Loucy (cell line): Measurements from ENCODE around the gene ILKAP.
"Not testable (repeated sequence)": the region's sequence is repeated elsewhere in the genome, so short reads cannot be mapped to it uniquely, and the experiment has no call there.

Experiments
- H2AFZ ChIP-seq: fragments of 200-600 bp; sonication (generic); 2 replicates; pipeline ENCODE4 v1.6.0; 2016; ENCODE audit warnings: antibody characterized with exemption, mild to moderate bottlenecking, low read length, moderate library complexity
- H3F3A ChIP-seq: fragments of 200-600 bp; 2 replicates; pipeline ENCODE4 v1.6.0; 2016; ENCODE audit warnings: antibody characterized with exemption, low read depth, mild to moderate bottlenecking
- H3K27me3 ChIP-seq: fragments of 200-600 bp; sonication (generic); 2 replicates; pipeline ENCODE4 v1.6.1; 2014; ENCODE audit warnings: low read length, mild to moderate bottlenecking; ENCODE audit not compliant: insufficient read depth, poor library complexity, severe bottlenecking
- H3K36me3 ChIP-seq: fragments of 200-600 bp; sonication (generic); 2 replicates; pipeline ENCODE4 v1.6.1; 2016; ENCODE audit warnings: low read length; ENCODE audit not compliant: insufficient read depth
- H3K4me1 ChIP-seq: fragments of 200-600 bp; sonication (generic); 2 replicates; pipeline ENCODE4 v1.5.1; 2014; ENCODE audit warnings: low read length, mild to moderate bottlenecking; ENCODE audit not compliant: insufficient read depth, poor library complexity, severe bottlenecking
- H3K4me2 ChIP-seq: fragments of 200-600 bp; sonication (generic); 2 replicates; pipeline ENCODE4 v1.6.0; 2014; ENCODE audit warnings: antibody characterized with exemption, low read length, low read depth, mild to moderate bottlenecking; ENCODE audit not compliant: poor library complexity, severe bottlenecking
- H3K4me3 ChIP-seq: fragments of 200-600 bp; sonication (generic); 2 replicates; pipeline ENCODE4 v1.5.1; 2014; ENCODE audit warnings: low read length, mild to moderate bottlenecking, mixed read lengths; ENCODE audit not compliant: poor library complexity, severe bottlenecking
- H3K79me2 ChIP-seq: fragments of 200-600 bp; sonication (generic); 2 replicates; pipeline ENCODE4 v1.6.1; 2014; ENCODE audit warnings: low read length; ENCODE audit not compliant: insufficient read depth
- H3K9ac ChIP-seq: fragments of 200-600 bp; sonication (generic); 2 replicates; pipeline ENCODE4 v1.6.0; 2014; ENCODE audit warnings: mild to moderate bottlenecking, low read depth, low read length, moderate library complexity; ENCODE audit not compliant: poor library complexity, severe bottlenecking
- H3K9me2 ChIP-seq: fragments of 200-600 bp; sonication (generic); replicated peaks from 2 replicates; pipeline ENCODE4 v1.6.1; 2016; ENCODE audit warnings: low read depth, low read length, mixed read lengths
- H3K9me3 ChIP-seq: fragments of 200-600 bp; sonication (generic); 2 replicates; pipeline ENCODE4 v1.6.1; 2014; ENCODE audit warnings: mild to moderate bottlenecking, antibody characterized with exemption, low read length, low read depth; ENCODE audit not compliant: insufficient read depth
- H4K20me1 ChIP-seq: fragments of 200-600 bp; sonication (generic); 2 replicates; pipeline ENCODE4 v1.6.0; 2014; ENCODE audit warnings: antibody characterized with exemption, low read length, mild to moderate bottlenecking; ENCODE audit not compliant: insufficient read depth, poor library complexity, severe bottlenecking
- CTCF ChIP-seq: fragments of 200-600 bp; sonication (generic); conservative IDR thresholded peaks from 2 replicates; pipeline ENCODE4 v1.5.1; 2014; ENCODE audit warnings: mild to moderate bottlenecking, antibody characterized with exemption, low read length
- EZH2phosphoT487 ChIP-seq: fragments of 200-600 bp; IDR thresholded peaks from 2 replicates; pipeline ENCODE4 v1.6.1; 2018; ENCODE audit warnings: antibody characterized with exemption, mild to moderate bottlenecking, moderate library complexity, borderline replicate concordance

The ILKAP gene

GRCh38 chr2:238172439-238172838, 31.1 kb downstream of the ILKAP start:
- Histone ChIP-seq H3K9me2 (no peaks in the 10 kb centered on the region), H4K20me1 (no peaks in the 10 kb centered on the region), H3F3A (peaks cover 9% of the 10 kb centered on the region), H3K4me3 (no peak overlapping the region), H3K36me3 (peaks cover 64% of the 10 kb centered on the region; the same call in 1 of the 2 replicates), H3K4me2 (no peak overlapping the region), H3K9me3 (no peaks in the 10 kb centered on the region), H2AFZ (no peak overlapping the region), H3K9ac (no peak overlapping the region), H3K4me1 (peaks cover 33% of the 10 kb centered on the region), H3K79me2 (no peaks in the 10 kb centered on the region), H3K27me3 (no peaks in the 10 kb centered on the region)
- no peak for TF ChIP-seq CTCF
- no peak for TF ChIP-seq EZH2phosphoT487

- peaks cover 61% of the 10 kb centered on the region; the same call in 1 of the 2 replicates for H3K36me3 ChIP-seq
- no peaks in the 10 kb centered on the region for H3K9me2 ChIP-seq
- no peak overlapping the region for H3K4me2 ChIP-seq
- H3K27me3 ChIP-seq = no peaks in the 10 kb centered on the region
- H3F3A ChIP-seq = peaks cover 9% of the 10 kb centered on the region
- no peak for TF ChIP-seq EZH2phosphoT487
- TF ChIP-seq CTCF = no peak
- no peaks in the 10 kb centered on the region for H3K9me3 ChIP-seq
- no peaks in the 10 kb centered on the region for H4K20me1 ChIP-seq
- H2AFZ ChIP-seq = no peak overlapping the region
- H3K4me1 ChIP-seq = peaks cover 28% of the 10 kb centered on the region
- H3K9ac ChIP-seq = no peak overlapping the region
- no peaks in the 10 kb centered on the region for H3K79me2 ChIP-seq
- H3K4me3 ChIP-seq = no peak overlapping the region
Measured at GRCh38 chr2:238171575-238172187, 31.8 kb downstream of the ILKAP start.

GRCh38 chr2:238171072-238171431, 32.4 kb downstream of the ILKAP start:
- H3F3A ChIP-seq, H2AFZ ChIP-seq, H3K9me3 ChIP-seq, H3K4me2 ChIP-seq, H3K27me3 ChIP-seq, H4K20me1 ChIP-seq, H3K79me2 ChIP-seq, H3K9me2 ChIP-seq, H3K4me3 ChIP-seq, H3K9ac ChIP-seq: not testable (repeated sequence)
- H3K36me3 ChIP-seq = peaks cover 60% of the 10 kb centered on the region; the same call in 1 of the 2 replicates
- peaks cover 28% of the 10 kb centered on the region for H3K4me1 ChIP-seq

GRCh38 chr2:238170386-238171071, 33.0 kb downstream of the ILKAP start:
- no peak overlapping the region for H3K9ac ChIP-seq
- no peaks in the 10 kb centered on the region for H3K9me2 ChIP-seq
- TF ChIP-seq CTCF (no peak), EZH2phosphoT487 (no peak)
- no peaks in the 10 kb centered on the region for H3K79me2 ChIP-seq
- H3K4me1 ChIP-seq = peaks cover 25% of the 10 kb centered on the region
- no peak overlapping the region for H3K4me3 ChIP-seq
- no peaks in the 10 kb centered on the region for H3K27me3 ChIP-seq
- H3K4me2 ChIP-seq = no peak overlapping the region
- H3K36me3 ChIP-seq = peaks cover 60% of the 10 kb centered on the region; the same call in 1 of the 2 replicates
- H4K20me1 ChIP-seq = no peaks in the 10 kb centered on the region
- no peaks in the 10 kb centered on the region for H3K9me3 ChIP-seq
- peaks cover 9% of the 10 kb centered on the region for H3F3A ChIP-seq
- no peak overlapping the region for H2AFZ ChIP-seq
